ENCODE results near the gene SNX12. TPM values are rescaled to one million over a fixed set of nuclear protein-coding genes. Genes with fewer than 3 reads are reported as not detected.

SNX12 gene
- polyA plus RNA-seq (2011; rRNA removed) (82.4 and 84.4 TPM in 2 replicates), polyA plus RNA-seq (2017; fragmentation: RNase III; extraction: RNeasy Plus Mini Kit Qiagen cat#74134 plus additional on column Dnase treatment) (71.6 to 78.5 TPM (median 78.4 TPM) in 3 replicates), polyA minus RNA-seq (2011; rRNA and poly(A)+ RNA removed) (96.2 and 106 TPM in 2 replicates)
- polyA plus RNA-seq (2012; cell fraction: cytosol; rRNA removed) = 42.2 and 55.2 TPM in 2 replicates
- 36.3 and 39.9 TPM in 2 replicates for polyA plus RNA-seq (2012; cell fraction: nucleus; rRNA removed)

GRCh38 chrX:71068044-71068918 lies at the start of gene SNX12:
SNX12 (minus strand) TSS chrX:71068334; CDS start chrX:71068306, 28 bp downstream.
- POLR2A ChIA-PET = interaction anchor here (0.6 to 1.5 kb wide), 3 partner anchors 10 to 50 kb away, joined by 3 to 15 read pairs (median 6); partner anchors contain the start of gene MED12
- peak; percentile 95 for FAIRE-seq
- TF ChIP-seq NPAS2 (CRISPR knock-in tag; IDR thresholded peaks at IDR 0.05; ENCODE audit: borderline replicate concordance) (peak; percentile 79; the same call in 1 of the 2 replicates), JUNB (IDR thresholded peaks at IDR 0.05) (no peak), PBX3 (IDR thresholded peaks at IDR 0.05) (peak; percentile 65; the same call in 1 of the 2 replicates), HEYL (CRISPR knock-in tag; IDR thresholded peaks at IDR 0.05) (no peak), E2F6 (IDR thresholded peaks at IDR 0.05; ENCODE audit: borderline replicate concordance, low read depth) (no peak), USF2 (IDR thresholded peaks at IDR 0.05) (peak; percentile 37; the same call in 1 of the 2 replicates), FOXS1 (CRISPR knock-in tag; IDR thresholded peaks at IDR 0.05) (peak; percentile 61; the same call in 1 of the 2 replicates), CTCF (IDR thresholded peaks at IDR 0.05) (no peak), EHF (CRISPR knock-in tag; IDR thresholded peaks at IDR 0.05) (peak; percentile 72; the same call in 1 of the 2 replicates), CHD2 (IDR thresholded peaks at IDR 0.05; ENCODE audit: low read length, partially characterized antibody) (no peak), KDM1A (IDR thresholded peaks at IDR 0.05; ENCODE audit: low read depth) (no peak), CBX2 (IDR thresholded peaks at IDR 0.05; ENCODE audit: borderline replicate concordance, low read depth) (no peak), CBX8 (IDR thresholded peaks at IDR 0.05) (no peak), RAD21 (conservative IDR thresholded peaks at IDR 0.05 in 1 of 2, IDR thresholded peaks at IDR 0.05 in 1 of 2) (no peak), NFE2L2 (conservative IDR thresholded peaks at IDR 0.05; ENCODE audit: low read length) (no peak), ESRRA (IDR thresholded peaks at IDR 0.05; ENCODE audit: borderline replicate concordance, low read length) (no peak), ATOH8 (CRISPR knock-in tag; IDR thresholded peaks at IDR 0.05; ENCODE audit: low read depth) (peak; percentile 96; the same call in 1 of the 2 replicates), HOXA7 (CRISPR knock-in tag; IDR thresholded peaks at IDR 0.05) (no peak), HOXB5 (CRISPR knock-in tag; IDR thresholded peaks at IDR 0.05) (peak; percentile 95), BCL3 (IDR thresholded peaks at IDR 0.05) (0 out of 3 replicates have a peak, but pooled peaks have one; percentile 35), GATA3 (IDR thresholded peaks at IDR 0.05; ENCODE audit: borderline replicate concordance) (peak; percentile 100), POLR2AphosphoS2 (conservative IDR thresholded peaks at IDR 0.05; ENCODE audit: low read length) (no peak), NR3C1 (IDR thresholded peaks at IDR 0.05) (no peak), CHD4 (IDR thresholded peaks at IDR 0.05; ENCODE audit: borderline replicate concordance) (no peak), RARB (CRISPR knock-in tag; IDR thresholded peaks at IDR 0.05) (no peak), MAFK (IDR thresholded peaks at IDR 0.05; ENCODE audit: partially characterized antibody) (peak; percentile 31), MAX (IDR thresholded peaks at IDR 0.05) (peak; percentile 85), SMC3 (IDR thresholded peaks at IDR 0.05) (no peak), ZC3H11A (IDR thresholded peaks at IDR 0.05) (no peak), SREBF2 (IDR thresholded peaks at IDR 0.05) (no peak), HOXB13 (CRISPR knock-in tag; IDR thresholded peaks at IDR 0.05; ENCODE audit: low read depth) (peak; percentile 91), HES2 (IDR thresholded peaks at IDR 0.05) (no peak), FOSB (CRISPR knock-in tag; IDR thresholded peaks at IDR 0.05) (no peak)

More at GRCh38 chrX:71068044-71068918, at the start of gene SNX12:
- H3K4me1 ChIP-seq = peaks cover 5% of the 10 kb centered on the region; the same call in 1 of the 3 replicates
- H3K27ac ChIP-seq = peak within 1 kb of the TSS; percentile 91 to 94
- CTCF ChIA-PET = no interaction called here
- ATAC-seq (peak; percentile 97 to 98), DNase-seq (ENCODE audit: low read depth in 1 of 2, low spot score in 1 of 2) (peak; percentile 93 to 97)
- under 1% methylated on average over 9 of the region's 73 CpGs for WGBS (ENCODE audit: missing lambda C conversion rate)
- peak within 1 kb of the TSS; percentile 84 for H3K4me3 ChIP-seq
- no peaks in the 10 kb centered on the region for H3K9me3 ChIP-seq
- peak within 1 kb of the TSS; percentile 84 for H3K4me2 ChIP-seq

Data from A549 (cell line).